GM19238 (cell line): ENCODE data around the gene WDR88.
"Not testable (repeated sequence)": the region's sequence is repeated elsewhere in the genome, so short reads cannot be mapped to it uniquely, and the experiment has no call there.

ENCODE experiments used
- DNase-seq: peaks from one replicate; pipeline ENCODE4 v3.0.0; 2011; ENCODE audit warnings: low spot score; ENCODE audit not compliant: insufficient read length

The WDR88 gene

GRCh38 chr19:33126712-33127111, 5.2 kb upstream of the WDR88 start:
- DNase-seq, result not testable (repeated sequence)

- DNase-seq, result no peak
These were observed 2.0 kb upstream of the WDR88 start for GRCh38 chr19:33129901-33130300.

GRCh38 chr19:33130433-33130832, 1.5 kb upstream of the WDR88 start:
- DNase-seq, result no peak

GRCh38 chr19:33132425-33132824, 511 bp downstream of the WDR88 start:
- no peak for DNase-seq

- DNase-seq, result no peak
These were observed 1.6 kb downstream of the WDR88 start for GRCh38 chr19:33133438-33134031.

GRCh38 chr19:33134571-33135041, 2.7 kb downstream of the WDR88 start:
- DNase-seq, result no peak

GRCh38 chr19:33139165-33139564, 7.3 kb downstream of the WDR88 start:
- no peak for DNase-seq

GRCh38 chr19:33143897-33144405, 12.0 kb downstream of the WDR88 start:
- DNase-seq, result peak; percentile 77

GRCh38 chr19:33146209-33146608, 14.3 kb downstream of the WDR88 start:
- no peak for DNase-seq

- DNase-seq, result no peak
These were observed 15.6 kb downstream of the WDR88 start for GRCh38 chr19:33147538-33147937.

GRCh38 chr19:33150852-33151518, 19.1 kb downstream of the WDR88 start:
- no peak for DNase-seq

- DNase-seq, result no peak
These were observed 20.3 kb downstream of the WDR88 start for GRCh38 chr19:33152176-33152575.

GRCh38 chr19:33152625-33153024, 20.7 kb downstream of the WDR88 start:
- DNase-seq, result not testable (repeated sequence)

GRCh38 chr19:33154313-33154712, 22.4 kb downstream of the WDR88 start:
- not testable (repeated sequence) for DNase-seq

GRCh38 chr19:33156334-33156733, 24.4 kb downstream of the WDR88 start:
- DNase-seq, result no peak

- DNase-seq, result no peak
These were observed 26.0 kb downstream of the WDR88 start for GRCh38 chr19:33157906-33158305.

GRCh38 chr19:33158365-33158764, 26.5 kb downstream of the WDR88 start:
- no peak for DNase-seq

GRCh38 chr19:33159149-33159548, 27.2 kb downstream of the WDR88 start:
- no peak for DNase-seq

GRCh38 chr19:33159893-33160292, 28.0 kb downstream of the WDR88 start:
- no peak for DNase-seq

- no peak for DNase-seq
These were observed 29.3 kb downstream of the WDR88 start for GRCh38 chr19:33161201-33161600.

- no peak for DNase-seq
These were observed 31.6 kb downstream of the WDR88 start for GRCh38 chr19:33163481-33163880.

GRCh38 chr19:33166037-33166436, 34.1 kb downstream of the WDR88 start:
- DNase-seq, result not testable (repeated sequence)

GRCh38 chr19:33167438-33167837, 35.5 kb downstream of the WDR88 start:
- no peak for DNase-seq
